Stomach (tissue), 9 donors: ENCODE results near the gene TGOLN2. TPM values are rescaled to one million over a fixed set of nuclear protein-coding genes. Genes with fewer than 3 reads are reported as not detected.
A peak's percentile ranks its signal among the peaks of the same experiment; 100 is the strongest.
"Not testable (repeated sequence)": the region's sequence is repeated elsewhere in the genome, so short reads cannot be mapped to it uniquely, and the experiment has no call there.

ENCODE experiments used
- DNase-seq, 2 donors: peaks; one replicate each; pipeline versions ENCODE4 v3.0.0 to v3.0.0-alpha.2; 2013 to 2019
- H3K27ac ChIP-seq, 5 donors: fragments of 200-600 bp in 4 of 5; sonication (generic) in 4 of 5; one replicate each; pipeline ENCODE4 v1.5.1; 2013 to 2019; ENCODE audit warnings: mild to moderate bottlenecking in 1 of 5, moderate library complexity in 1 of 5
- H3K27me3 ChIP-seq, 3 donors: fragments of 200-600 bp; sonication (generic); one replicate each; pipeline ENCODE4 v1.5.1; 2017 to 2019; ENCODE audit warnings: mixed run types in 1 of 3
- H3K36me3 ChIP-seq, 4 donors: fragments of 200-600 bp; sonication (generic); 1 replicate in 3 of 4; 2 replicates in 1 of 4; pipeline ENCODE4 v1.5.1; 2016 to 2019
- H3K4me1 ChIP-seq, 4 donors: fragments of 200-600 bp; sonication (generic); one replicate each; pipeline ENCODE4 v1.5.1; 2016 to 2019
- H3K4me3 ChIP-seq, 4 donors: fragments of 200-600 bp; sonication (generic) in 3 of 4; one replicate each; pipeline ENCODE4 v1.5.1; 2016 to 2019; ENCODE audit warnings: mild to moderate bottlenecking in 1 of 4
- H3K9me3 ChIP-seq, 4 donors: fragments of 200-600 bp; sonication (generic); one replicate each; pipeline ENCODE4 v1.5.1; 2016 to 2019
- EP300 ChIP-seq: sonication (generic); formaldehyde crosslinking; IDR thresholded peaks from one replicate; pipeline ENCODE4 v1.6.1; 2017; ENCODE audit warnings: antibody characterized with exemption
- POLR2A ChIP-seq, 4 donors: fragments of 450-650 bp; IDR thresholded peaks; one replicate each; pipeline ENCODE4 v1.6.1; 2016; ENCODE audit warnings: antibody characterized with exemption in 4 of 4, control low read depth in 2 of 4, mild to moderate bottlenecking in 1 of 4, moderate library complexity in 1 of 4
- POLR2AphosphoS5 ChIP-seq, 3 donors: sonication (generic); formaldehyde crosslinking; IDR thresholded peaks; one replicate each; pipeline ENCODE4 v1.6.1; 2016; ENCODE audit warnings: antibody characterized with exemption in 3 of 3
- WGBS, 5 donors: extraction: QIAGEN DNeasy Blood & Tissue Kit in 3 of 5; methylation state at CpG; one replicate each; pipeline versions ENCODE4 v1.1.5 to v1.1.7; 2013 to 2018; 5-methylcytosine and 5-hydroxymethylcytosine counted together
- intact Hi-C: fragments of 100-400 bp; cut with DNase I; formaldehyde crosslinking; loops from one replicate; pipeline ENCODE4 v1.15.1; 2023; ENCODE audit warnings: low total_unique reads
- polyA plus RNA-seq, 3 donors: library from polyadenylated mRNA; stranded (reverse); fragments of 200-250 nt; gene quantifications; one replicate each; pipeline ENCODE4 v1.2.3, GENCODE V29; 2013
- total RNA-seq, 5 donors: library from RNA; depleted of rRNA; stranded (reverse); fragments of >200 nt; gene quantifications; one replicate each; pipeline versions ENCODE4 v1.1.0 to v1.2.3, GENCODE V29; 2014 to 2016
- TF ChIP-seq, protein P1 (sequence below), 7 experiments: fragments of 450-650 bp in 4 of 7; fragments of 200-600 bp in 3 of 7; sonication (generic) in 3 of 7; IDR thresholded peaks; one replicate each; pipeline ENCODE4 v1.5.1; 2016 to 2019; ENCODE audit warnings: antibody characterized with exemption in 7 of 7, control low read depth in 2 of 7, mild to moderate bottlenecking in 1 of 7
- donor health status: healthy with polysubstance abuse.
- donor health status: Bipolar disorder and iron deficiency.
- donor health status: healthy.

The TGOLN2 gene
- total and polyA plus RNA-seq, 8 donors, result 10.8 to 232 (median 105) TPM

DNA sequence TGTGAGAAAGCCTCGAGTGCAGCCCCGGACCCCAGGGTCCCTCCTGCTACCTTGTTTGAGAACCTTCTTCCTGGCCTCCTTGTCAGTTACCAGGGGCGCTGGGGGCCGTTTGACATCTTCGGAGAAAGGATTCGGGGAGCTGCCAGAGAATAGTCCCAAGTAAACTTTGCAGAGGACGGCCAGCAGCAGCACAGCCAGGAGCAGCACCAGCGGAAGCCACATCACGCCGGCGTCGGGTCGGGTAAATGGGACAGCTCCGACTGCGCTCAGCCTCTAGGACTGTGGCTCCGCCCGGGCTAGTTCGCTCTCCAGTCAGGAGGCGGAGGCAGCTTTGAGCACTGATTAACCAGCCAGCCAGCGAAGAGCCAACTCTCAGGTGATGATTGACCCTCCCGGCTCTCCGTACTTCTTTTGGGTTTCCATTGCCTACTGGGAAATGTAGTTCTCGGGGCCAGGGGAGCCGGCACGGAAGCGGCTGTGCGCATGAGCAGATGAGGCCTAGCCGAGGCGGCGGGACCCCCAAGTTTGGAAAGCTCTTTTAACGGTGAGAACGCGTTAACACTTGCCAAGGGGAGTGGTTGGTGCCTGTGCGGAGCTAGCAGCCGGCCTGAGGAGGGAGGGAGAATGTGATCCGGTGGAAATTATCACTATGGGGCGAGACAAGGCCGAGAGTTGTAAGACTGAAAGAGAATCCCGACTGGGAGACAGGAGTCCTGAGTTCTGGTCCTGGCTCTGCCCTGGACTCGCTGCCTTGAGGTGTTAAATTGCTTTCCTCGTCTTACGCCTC is 26.7 kb upstream of the TGOLN2 start, which contains the start of the genes ELMOD3 and RETSAT:
ELMOD3 (plus strand) TSS at position 484 of the 787 bp plus-strand sequence. CDS start 2,430 bp downstream, outside the sequence.
RETSAT (minus strand) TSS at position 243 of the 787 bp plus-strand sequence; CDS start at position 222, 21 bp downstream.
- intact Hi-C loops, result no loop called here
- peak; percentile 98 to 100 for DNase-seq
- Histone ChIP-seq H3K4me3 (peak within 1 kb of the TSS; percentile 73 to 87 (median 77)), H3K9me3 (no peaks in the 10 kb centered on the region), H3K27ac (peak within 1 kb of the TSS; percentile 87 to 92 (median 88)), H3K36me3 (peaks cover 19 to 62% (median 57%) of the 10 kb centered on the region in 4 donors), H3K27me3 (no peaks in the 10 kb centered on the region), H3K4me1 (peaks cover 0 to 70% (median 57%) of the 10 kb centered on the region in 4 donors)
- TF ChIP-seq POLR2AphosphoS5 (IDR thresholded peaks at IDR 0.05) (peak; percentile 86 to 97 (median 96)), EP300 (no peak), POLR2A (IDR thresholded peaks at IDR 0.05) (peak in 2 of 4 donors; percentile 68 to 85)
- TF ChIP-seq, protein P1, sequence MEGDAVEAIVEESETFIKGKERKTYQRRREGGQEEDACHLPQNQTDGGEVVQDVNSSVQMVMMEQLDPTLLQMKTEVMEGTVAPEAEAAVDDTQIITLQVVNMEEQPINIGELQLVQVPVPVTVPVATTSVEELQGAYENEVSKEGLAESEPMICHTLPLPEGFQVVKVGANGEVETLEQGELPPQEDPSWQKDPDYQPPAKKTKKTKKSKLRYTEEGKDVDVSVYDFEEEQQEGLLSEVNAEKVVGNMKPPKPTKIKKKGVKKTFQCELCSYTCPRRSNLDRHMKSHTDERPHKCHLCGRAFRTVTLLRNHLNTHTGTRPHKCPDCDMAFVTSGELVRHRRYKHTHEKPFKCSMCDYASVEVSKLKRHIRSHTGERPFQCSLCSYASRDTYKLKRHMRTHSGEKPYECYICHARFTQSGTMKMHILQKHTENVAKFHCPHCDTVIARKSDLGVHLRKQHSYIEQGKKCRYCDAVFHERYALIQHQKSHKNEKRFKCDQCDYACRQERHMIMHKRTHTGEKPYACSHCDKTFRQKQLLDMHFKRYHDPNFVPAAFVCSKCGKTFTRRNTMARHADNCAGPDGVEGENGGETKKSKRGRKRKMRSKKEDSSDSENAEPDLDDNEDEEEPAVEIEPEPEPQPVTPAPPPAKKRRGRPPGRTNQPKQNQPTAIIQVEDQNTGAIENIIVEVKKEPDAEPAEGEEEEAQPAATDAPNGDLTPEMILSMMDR (IDR thresholded peaks at IDR 0.05), result no peak
- WGBS, 5 donors, result 0 to 1% (median 1%) methylated on average over 24 to 42 of the region's 42 CpGs

DNA sequence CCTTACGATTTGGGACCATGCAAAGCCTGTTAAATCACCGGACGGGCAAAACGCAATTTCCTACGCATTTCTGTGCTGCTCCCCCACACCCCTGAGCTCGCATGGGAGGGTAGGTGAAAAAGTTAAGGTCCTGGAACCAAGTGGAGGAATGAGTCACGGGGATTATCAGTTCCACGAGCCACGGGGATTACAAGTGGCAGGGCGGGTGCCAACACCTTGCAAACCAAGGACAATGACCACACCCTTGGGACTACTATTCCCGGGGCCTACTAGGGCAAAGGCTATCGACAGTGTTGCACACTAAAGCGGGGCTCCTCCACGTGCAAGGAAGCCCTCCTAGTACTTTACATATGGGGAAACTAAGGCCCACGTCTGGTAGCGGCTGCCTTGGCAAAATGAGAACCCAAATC is 26.1 kb upstream of the TGOLN2 start:
- H3K27ac ChIP-seq, result peak overlapping the region; percentile 87 to 92 (median 88)
- intact Hi-C loops, result no loop called here
- peak; percentile 78 to 83 for DNase-seq

DNA sequence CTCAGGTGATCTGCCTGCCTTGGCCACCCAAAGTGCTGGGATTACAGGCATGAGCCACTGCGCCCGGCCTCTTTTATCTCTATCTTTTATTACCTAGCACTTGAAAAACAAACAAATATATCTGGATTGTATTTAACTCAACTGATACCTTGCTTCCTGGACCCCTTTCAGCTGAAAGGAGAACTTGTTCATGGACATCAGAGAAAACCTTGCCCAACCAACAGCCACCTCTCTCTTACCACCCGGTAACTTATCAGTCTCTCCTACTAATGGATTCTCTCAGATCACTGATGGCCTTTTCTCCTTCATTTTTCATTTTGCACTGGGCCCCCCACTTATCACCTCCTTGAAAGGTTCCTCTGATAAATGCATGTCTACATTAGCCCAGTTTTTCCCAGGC is 19.8 kb upstream of the TGOLN2 start:
- DNase-seq, result peak in 1 of 2 donors; percentile 34
- peaks cover 0 to 21% (median 10%) of the 10 kb centered on the region in 4 donors for H3K4me1 ChIP-seq
- peaks cover 60 to 95% (median 91%) of the 10 kb centered on the region in 4 donors for H3K36me3 ChIP-seq
- H3K9me3 ChIP-seq, result no peaks in the 10 kb centered on the region
- no peak overlapping the region for H3K4me3 ChIP-seq
- 29 to 46% (median 38%) methylated on average over 3 of the region's 3 CpGs for WGBS, 5 donors
- intact Hi-C loops, result no loop called here
- H3K27ac ChIP-seq, result no peak overlapping the region
- TF ChIP-seq EP300, result no peak
- H3K27me3 ChIP-seq, result no peaks in the 10 kb centered on the region

More for the DNA sequence above, 26.1 kb upstream of the TGOLN2 start:
- peaks cover 23 to 62% (median 57%) of the 10 kb centered on the region in 4 donors for H3K36me3 ChIP-seq
- TF ChIP-seq POLR2A (IDR thresholded peaks at IDR 0.05) (no peak), EP300 (no peak), POLR2AphosphoS5 (IDR thresholded peaks at IDR 0.05) (peak in 2 of 3 donors; percentile 34 to 37)
- TF ChIP-seq, protein P1 (IDR thresholded peaks at IDR 0.05), result no peak
- H3K9me3 ChIP-seq, result no peaks in the 10 kb centered on the region
- no peaks in the 10 kb centered on the region for H3K27me3 ChIP-seq
- H3K4me1 ChIP-seq, result peaks cover 0 to 68% (median 56%) of the 10 kb centered on the region in 4 donors
- WGBS, 5 donors, result 2 to 21% (median 7%) methylated on average over 10 to 16 of the region's 16 CpGs
- peak overlapping the region; percentile 73 to 87 (median 77) for H3K4me3 ChIP-seq

DNA sequence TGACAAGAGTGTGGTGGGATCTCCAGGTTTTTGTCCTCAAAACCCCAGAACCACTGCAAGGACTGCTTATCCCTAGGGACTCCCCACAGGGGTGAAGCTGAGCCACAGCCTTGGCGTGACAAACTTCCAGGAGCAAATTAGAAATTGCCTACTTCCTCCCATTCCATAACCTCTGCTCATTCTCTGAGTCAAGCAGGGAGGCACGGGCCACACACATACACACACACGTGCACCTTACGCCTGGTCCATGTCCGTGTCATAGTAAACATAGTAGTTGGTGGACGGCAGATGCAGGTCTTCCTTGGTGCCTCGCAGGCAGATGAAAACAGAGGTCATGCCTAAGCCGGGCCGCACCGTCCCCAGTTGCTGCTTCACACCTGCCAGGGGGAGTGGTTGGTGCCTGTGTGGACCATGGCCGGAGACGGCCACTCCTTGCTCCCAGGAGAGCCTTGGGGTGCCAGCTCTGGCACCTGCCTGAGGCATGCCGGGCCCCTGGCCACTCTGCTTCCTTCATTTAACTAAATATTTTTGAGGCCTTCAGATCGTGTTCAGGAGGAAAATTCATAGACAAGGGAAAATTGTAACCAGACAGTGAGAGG is 16.7 kb upstream of the TGOLN2 start:
- peaks cover 41 to 83% (median 76%) of the 10 kb centered on the region in 4 donors for H3K36me3 ChIP-seq
- DNase-seq, result no peak
- H3K4me3 ChIP-seq, result no peak overlapping the region
- intact Hi-C loops, result no loop called here
- H3K4me1 ChIP-seq, result peaks cover 0 to 16% (median 4%) of the 10 kb centered on the region in 4 donors
- 85 to 92% (median 85%) methylated on average over 13 to 14 of the region's 14 CpGs for WGBS, 5 donors
- no peak for TF ChIP-seq POLR2A (IDR thresholded peaks at IDR 0.05)
- no peak for TF ChIP-seq POLR2AphosphoS5 (IDR thresholded peaks at IDR 0.05)
- no peak for TF ChIP-seq EP300
- TF ChIP-seq, protein P1 (IDR thresholded peaks at IDR 0.05), result no peak
- no peak overlapping the region for H3K27ac ChIP-seq
- H3K27me3 ChIP-seq, result no peaks in the 10 kb centered on the region
- no peaks in the 10 kb centered on the region for H3K9me3 ChIP-seq

DNA sequence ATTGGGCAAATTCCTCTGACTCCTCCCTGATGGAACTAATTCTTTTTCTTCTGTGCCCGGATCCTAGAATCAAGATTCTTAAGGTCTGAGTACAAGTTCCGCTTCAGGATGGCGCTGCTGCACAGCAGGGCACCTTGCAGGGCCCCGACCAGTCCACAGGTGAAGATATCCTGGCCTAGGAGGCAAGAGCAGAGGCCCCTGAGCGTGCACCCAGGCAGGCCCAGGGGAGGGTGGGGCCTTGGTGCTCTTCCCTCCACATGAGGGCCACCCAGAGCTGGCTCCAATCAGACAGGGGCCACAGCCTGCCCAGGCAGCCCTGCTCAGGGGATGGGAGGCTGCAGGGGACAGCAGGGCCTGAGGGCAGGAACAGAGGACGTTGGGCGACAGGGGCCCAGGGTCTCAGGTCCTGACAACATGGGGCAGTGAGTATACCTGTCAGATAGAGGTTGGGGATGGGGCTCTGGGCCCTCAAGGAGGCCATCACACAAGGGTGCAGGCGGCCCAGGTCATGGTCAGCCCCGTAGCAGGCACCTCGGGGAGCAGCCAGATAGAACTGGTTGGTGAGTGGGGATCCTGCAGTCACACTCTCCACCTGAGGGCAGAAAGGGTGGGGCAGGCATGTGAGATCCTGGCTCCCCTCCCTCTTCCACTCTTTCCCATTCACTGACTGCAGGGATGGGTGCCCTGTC is 15.6 kb upstream of the TGOLN2 start:
- intact Hi-C loops, H3K27me3 ChIP-seq, DNase-seq, H3K27ac ChIP-seq, H3K4me3 ChIP-seq, H3K9me3 ChIP-seq: not testable (repeated sequence)
- WGBS, 5 donors, result 89 to 94% (median 90%) methylated on average over 5 to 10 of the region's 10 CpGs
- H3K4me1 ChIP-seq, result peaks cover 0 to 16% (median 4%) of the 10 kb centered on the region in 4 donors
- H3K36me3 ChIP-seq, result peaks cover 36 to 72% (median 66%) of the 10 kb centered on the region in 4 donors
